H9 (cell line): ENCODE results near the gene CRISPLD2. TPM values are rescaled to one million over a fixed set of nuclear protein-coding genes. Genes with fewer than 3 reads are reported as not detected.

Source experiments
- DNase-seq: peaks from one replicate; pipeline ENCODE4 v3.0.0-alpha.2; 2017
- H2AFZ ChIP-seq: one replicate; pipeline ENCODE4 v1.6.1; 2013; ENCODE audit warnings: mild to moderate bottlenecking, low read length, control low read depth, moderate library complexity
- H2AK5ac ChIP-seq: 2 replicates; pipeline ENCODE4 v1.6.1; 2013; ENCODE audit warnings: low read length, control low read depth, mixed read lengths; ENCODE audit not compliant: insufficient read length
- H2BK120ac ChIP-seq: one replicate; pipeline ENCODE4 v1.6.1; 2013; ENCODE audit warnings: low read depth, mild to moderate bottlenecking, low read length, control low read depth, inconsistent platforms; ENCODE audit not compliant: poor library complexity, severe bottlenecking
- H2BK12ac ChIP-seq: 2 replicates; pipeline ENCODE4 v1.6.1; 2013; ENCODE audit warnings: low read length, control low read depth, mixed read lengths, low read depth; ENCODE audit not compliant: insufficient read length
- H2BK15ac ChIP-seq: 2 replicates; pipeline ENCODE4 v1.6.1; 2013; ENCODE audit warnings: low read depth, low read length, control low read depth
- H2BK20ac ChIP-seq: one replicate; pipeline ENCODE4 v1.6.1; 2013; ENCODE audit warnings: low read depth, mild to moderate bottlenecking, low read length, control low read depth, inconsistent platforms; ENCODE audit not compliant: poor library complexity, severe bottlenecking
- H2BK5ac ChIP-seq: 2 replicates; pipeline ENCODE4 v1.6.1; 2013; ENCODE audit warnings: low read length, control low read depth, mixed read lengths; ENCODE audit not compliant: insufficient read length
- H3K14ac ChIP-seq: 2 replicates; pipeline ENCODE4 v1.6.1; 2013; ENCODE audit warnings: low read length, control low read depth; ENCODE audit not compliant: insufficient read depth
- H3K18ac ChIP-seq: 2 replicates; pipeline ENCODE4 v1.6.1; 2013; ENCODE audit warnings: low read depth, mild to moderate bottlenecking, mixed read lengths, low read length, control low read depth; ENCODE audit not compliant: insufficient read length
- H3K23ac ChIP-seq: 2 replicates; pipeline ENCODE4 v1.6.1; 2013; ENCODE audit warnings: low read length, control low read depth, mixed read lengths, low read depth; ENCODE audit not compliant: insufficient read length
- H3K23me2 ChIP-seq: 2 replicates; pipeline ENCODE4 v1.6.1; 2013; ENCODE audit warnings: low read depth, mild to moderate bottlenecking, mixed read lengths, low read length, control low read depth; ENCODE audit not compliant: insufficient read length, poor library complexity, severe bottlenecking
- H3K27ac ChIP-seq: 2 replicates; pipeline ENCODE4 v1.5.1; 2013; ENCODE audit warnings: low read length, control low read depth, mixed read lengths, low read depth; ENCODE audit not compliant: insufficient read length
- H3K27me3 ChIP-seq: 2 replicates; pipeline ENCODE4 v1.6.1; 2013; ENCODE audit warnings: low read length, control low read depth, inconsistent platforms; ENCODE audit not compliant: insufficient read depth
- H3K4ac ChIP-seq: 2 replicates; pipeline ENCODE4 v1.6.1; 2013; ENCODE audit warnings: low read depth, mild to moderate bottlenecking, control low read depth, inconsistent platforms, low read length, moderate library complexity
- H3K4me1 ChIP-seq: 2 replicates; pipeline ENCODE4 v1.6.1; 2013; ENCODE audit warnings: low read length, control low read depth, inconsistent platforms; ENCODE audit not compliant: insufficient read depth
- H3K4me2 ChIP-seq: 2 replicates; pipeline ENCODE4 v1.6.1; 2013; ENCODE audit warnings: low read length, control low read depth, mixed read lengths; ENCODE audit not compliant: insufficient read length, insufficient read depth
- H3K56ac ChIP-seq: 2 replicates; pipeline ENCODE4 v1.6.1; 2013; ENCODE audit warnings: low read depth, mild to moderate bottlenecking, mixed read lengths, low read length, control low read depth; ENCODE audit not compliant: insufficient read length
- H3K79me1 ChIP-seq: 2 replicates; pipeline ENCODE4 v1.6.1; 2013; ENCODE audit warnings: low read depth, mild to moderate bottlenecking, moderate library complexity, low read length, control low read depth, inconsistent platforms; ENCODE audit not compliant: insufficient read depth, poor library complexity, severe bottlenecking
- H3K79me2 ChIP-seq: 2 replicates; pipeline ENCODE4 v1.6.1; 2013; ENCODE audit warnings: low read length, control low read depth, inconsistent platforms; ENCODE audit not compliant: insufficient read depth
- H3K9ac ChIP-seq: 2 replicates; pipeline ENCODE4 v1.6.1; 2013; ENCODE audit warnings: low read length, control low read depth, mixed read lengths; ENCODE audit not compliant: insufficient read length; ENCODE audit errors: extremely low read depth
- H3K9me3 ChIP-seq: one replicate; pipeline ENCODE4 v1.6.1; 2013; ENCODE audit warnings: low read depth, low read length, inconsistent platforms; ENCODE audit not compliant: control insufficient read depth
- H3T11ph ChIP-seq: one replicate; pipeline ENCODE4 v1.6.1; 2013; ENCODE audit warnings: mild to moderate bottlenecking, low read length, control low read depth, inconsistent platforms
- H4K20me1 ChIP-seq: one replicate; pipeline ENCODE4 v1.6.1; 2013; ENCODE audit not compliant: control insufficient read depth, insufficient read length, insufficient read depth
- H4K5ac ChIP-seq: 2 replicates; pipeline ENCODE4 v1.6.1; 2013; ENCODE audit warnings: low read depth, mild to moderate bottlenecking, mixed read lengths, low read length, control low read depth; ENCODE audit not compliant: insufficient read length
- H4K8ac ChIP-seq: replicated peaks from 2 replicates; pipeline ENCODE4 v1.6.1; 2013; ENCODE audit warnings: low read length, control low read depth, mixed read lengths, low read depth; ENCODE audit not compliant: insufficient read length
- H4K91ac ChIP-seq: 2 replicates; pipeline ENCODE4 v1.6.1; 2013; ENCODE audit warnings: low read depth, mild to moderate bottlenecking, moderate library complexity, mixed read lengths, low read length, control low read depth; ENCODE audit not compliant: insufficient read length
- H3K27ac Mint-ChIP-seq, 3 experiments: 2 replicates in 2 of 3; 3 replicates in 1 of 3; pipeline ENCODE4 v1.8.0; 2020 to 2021; ENCODE audit warnings: mixed read lengths in 3 of 3, mild to moderate bottlenecking in 1 of 3, moderate library complexity in 1 of 3
- H3K27me3 Mint-ChIP-seq: 2 replicates; pipeline ENCODE4 v1.8.0; 2021; ENCODE audit warnings: low read depth, mild to moderate bottlenecking, moderate library complexity, mixed read lengths
- H3K36me3 Mint-ChIP-seq, 3 experiments: 2 replicates in 2 of 3; 3 replicates in 1 of 3; pipeline ENCODE4 v1.8.0; 2020 to 2021; ENCODE audit warnings: low read depth in 3 of 3, mixed read lengths in 3 of 3; ENCODE audit not compliant: insufficient read depth in 1 of 3
- H3K4me1 Mint-ChIP-seq, 2 experiments: 2 replicates each; pipeline ENCODE4 v1.8.0; 2020; ENCODE audit warnings: mixed read lengths in 2 of 2
- H3K4me3 Mint-ChIP-seq, 2 experiments: 2 replicates in 1 of 2; 3 replicates in 1 of 2; pipeline ENCODE4 v1.8.0; 2020 to 2021; ENCODE audit warnings: mild to moderate bottlenecking in 2 of 2, mixed read lengths in 2 of 2, moderate library complexity in 1 of 2
- H3K9me3 Mint-ChIP-seq, 2 experiments: 2 replicates in 1 of 2; 3 replicates in 1 of 2; pipeline ENCODE4 v1.8.0; 2020; ENCODE audit warnings: mild to moderate bottlenecking in 2 of 2, mixed read lengths in 2 of 2, moderate library complexity in 1 of 2
- WGBS: extraction: QIAGEN DNeasy Blood & Tissue Kit; methylation state at CpG from one replicate; pipeline ENCODE4 v1.1.7; 2013; ENCODE audit warnings: missing lambda C conversion rate, low lambda C conversion rate, mixed read lengths; ENCODE audit not compliant: insufficient read length; ENCODE audit errors: extremely low coverage; 5-methylcytosine and 5-hydroxymethylcytosine counted together
- total RNA-seq: library from RNA; stranded (reverse); gene quantifications from 2 replicates; pipeline ENCODE4 v1.2.1, GENCODE V29; 2021
- TF ChIP-seq, protein P1 (sequence below): fragments of 200-600 bp; sonication (generic); conservative IDR thresholded peaks from 3 replicates; pipeline ENCODE4 v1.8.0; 2021; ENCODE audit warnings: antibody characterized with exemption, mild to moderate bottlenecking

Gene CRISPLD2
- total RNA-seq, 1 experiment from 2014 or later: 2.3 TPM

DNA sequence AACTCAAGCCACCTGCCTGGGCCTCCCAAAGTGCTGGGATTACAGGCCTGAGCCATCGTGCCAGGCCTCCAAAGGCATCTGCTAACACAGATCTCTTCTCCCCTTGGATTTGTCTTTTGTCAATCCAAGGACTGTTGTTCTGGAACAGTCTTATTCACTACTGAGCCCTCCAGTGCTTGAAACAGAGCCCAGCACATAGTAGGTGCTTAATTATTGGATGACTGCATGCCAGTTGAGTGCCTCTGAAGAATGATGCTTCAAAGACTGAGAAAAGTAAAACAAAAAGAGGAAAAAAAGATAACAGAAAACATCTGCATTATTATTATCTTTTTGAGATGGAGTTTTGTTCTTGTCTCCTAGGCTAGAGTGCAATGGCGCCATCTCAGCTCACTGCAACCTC, 1.7 kb upstream of the CRISPLD2 start:
- Histone ChIP-seq H3K9me3 (no peaks in the 10 kb centered on the region), H4K5ac (no peak overlapping the region), H2AK5ac (no peak overlapping the region), H4K91ac (no peak overlapping the region), H2BK120ac (no peak overlapping the region), H3K27me3 (peaks cover 14% of the 10 kb centered on the region; the same call in 1 of the 2 replicates), H2BK20ac (no peak overlapping the region), H3T11ph (no peak overlapping the region), H3K9ac (no peak overlapping the region), H4K20me1 (no peaks in the 10 kb centered on the region), H3K4me1 (no peaks in the 10 kb centered on the region; the same call in 1 of the 2 replicates), H3K4me2 (no peak overlapping the region), H3K79me2 (no peaks in the 10 kb centered on the region), H2BK15ac (no peak overlapping the region), H3K56ac (no peak overlapping the region), H3K79me1 (no peaks in the 10 kb centered on the region), H3K23ac (no peak overlapping the region), H3K27ac (no peak overlapping the region), H4K8ac (no peak overlapping the region), H2AFZ (no peak overlapping the region), H3K18ac (no peak overlapping the region), H2BK5ac (no peak overlapping the region), H3K4ac (no peak overlapping the region), H3K23me2 (no peaks in the 10 kb centered on the region), H2BK12ac (no peak overlapping the region), H3K14ac (no peak overlapping the region)
- peaks cover 13% of the 10 kb centered on the region in 2 experiments for H3K4me1 Mint-ChIP-seq
- H3K4me3 Mint-ChIP-seq: no peak overlapping the region
- WGBS: no CpG with 5 or more reads among the region's 2 CpGs
- no peak for DNase-seq
- H3K27me3 Mint-ChIP-seq: peaks cover 84% of the 10 kb centered on the region
- H3K36me3 Mint-ChIP-seq: no peaks in the 10 kb centered on the region
- H3K27ac Mint-ChIP-seq: no peak overlapping the region
- TF ChIP-seq, protein P1, sequence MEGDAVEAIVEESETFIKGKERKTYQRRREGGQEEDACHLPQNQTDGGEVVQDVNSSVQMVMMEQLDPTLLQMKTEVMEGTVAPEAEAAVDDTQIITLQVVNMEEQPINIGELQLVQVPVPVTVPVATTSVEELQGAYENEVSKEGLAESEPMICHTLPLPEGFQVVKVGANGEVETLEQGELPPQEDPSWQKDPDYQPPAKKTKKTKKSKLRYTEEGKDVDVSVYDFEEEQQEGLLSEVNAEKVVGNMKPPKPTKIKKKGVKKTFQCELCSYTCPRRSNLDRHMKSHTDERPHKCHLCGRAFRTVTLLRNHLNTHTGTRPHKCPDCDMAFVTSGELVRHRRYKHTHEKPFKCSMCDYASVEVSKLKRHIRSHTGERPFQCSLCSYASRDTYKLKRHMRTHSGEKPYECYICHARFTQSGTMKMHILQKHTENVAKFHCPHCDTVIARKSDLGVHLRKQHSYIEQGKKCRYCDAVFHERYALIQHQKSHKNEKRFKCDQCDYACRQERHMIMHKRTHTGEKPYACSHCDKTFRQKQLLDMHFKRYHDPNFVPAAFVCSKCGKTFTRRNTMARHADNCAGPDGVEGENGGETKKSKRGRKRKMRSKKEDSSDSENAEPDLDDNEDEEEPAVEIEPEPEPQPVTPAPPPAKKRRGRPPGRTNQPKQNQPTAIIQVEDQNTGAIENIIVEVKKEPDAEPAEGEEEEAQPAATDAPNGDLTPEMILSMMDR: no peak
- no peaks in the 10 kb centered on the region; a peak in 3 of 5 replicates for H3K9me3 Mint-ChIP-seq
